ENCODE data around the gene TMEM212. TPM values are rescaled to one million over a fixed set of nuclear protein-coding genes. Genes with fewer than 3 reads are reported as not detected.

Gene TMEM212
- total and polyA plus RNA-seq, 2 of the 13 experiments (the other 11 are each of a cell fraction or from before 2014, with no cell fraction given) = not detected

DNA sequence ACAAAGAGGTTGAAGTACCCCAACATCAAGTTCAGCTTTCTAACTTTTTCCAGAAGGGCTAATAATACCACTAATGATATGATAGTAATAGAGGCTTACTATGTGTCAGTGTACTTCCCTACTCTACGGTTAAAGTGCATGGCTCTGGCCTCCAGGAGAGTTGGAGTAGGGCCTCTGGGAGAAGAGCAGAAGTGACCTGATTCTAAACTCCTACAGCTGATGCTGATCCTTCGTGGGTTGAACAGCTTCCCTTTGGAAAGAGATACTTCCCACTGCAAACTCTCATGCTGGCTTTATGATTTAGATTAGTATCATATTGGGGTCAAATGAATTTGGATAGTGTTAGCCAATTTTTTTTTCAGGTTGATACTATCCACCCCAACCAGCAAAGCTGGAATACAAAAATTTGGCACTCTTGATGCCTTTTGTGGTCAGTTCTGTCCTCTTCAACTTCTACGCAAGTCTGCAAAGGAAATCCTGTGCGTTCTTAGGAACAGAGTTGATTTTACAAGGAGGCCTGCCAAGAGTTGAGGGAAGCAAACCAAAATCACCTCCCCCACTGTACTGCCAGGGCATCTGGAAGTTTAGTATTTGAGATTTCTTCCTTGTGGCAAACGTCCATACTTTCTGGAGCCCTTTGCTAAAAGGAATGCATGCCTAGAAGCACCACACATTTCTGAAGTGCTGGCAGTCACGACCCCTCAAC is 17.8 kb downstream of the TMEM212 start:
- peaks cover 19% of the 10 kb centered on the region for H3K4me1 ChIP-seq (ENCODE audit: insufficient read depth, low read length)
- no peak overlapping the region for H3K9ac ChIP-seq (ENCODE audit: insufficient read depth, low read depth, low read length)
- no peak for FAIRE-seq
- H3K27me3 ChIP-seq (ENCODE audit: control insufficient read depth in 1 of 2, insufficient read depth in 2 of 2, low read length in 2 of 2) = no peaks in the 10 kb centered on the region
- peaks cover 6% of the 10 kb centered on the region; the same call in 1 of the 2 replicates for H3K9me3 ChIP-seq (ENCODE audit: low read length)
- CTCF ChIA-PET (ENCODE audit: low intra/inter-chr PET ratio, low total read pairs) = no interaction called here
- DNase-seq (ENCODE audit: low spot score) = no peak
- H4K20me1 ChIP-seq (ENCODE audit: insufficient read depth, low read length) = no peaks in the 10 kb centered on the region
- TF ChIP-seq NFYB (CRISPR knock-in tag; IDR thresholded peaks at IDR 0.05) (no peak), ZNF891 (CRISPR knock-in tag; IDR thresholded peaks at IDR 0.05) (no peak), HMGXB4 (CRISPR knock-in tag; IDR thresholded peaks at IDR 0.05; ENCODE audit: borderline replicate concordance in 1 of 2, low read depth in 1 of 2) (no peak), GZF1 (CRISPR knock-in tag; IDR thresholded peaks at IDR 0.05) (no peak), ZNF549 (CRISPR knock-in tag; IDR thresholded peaks at IDR 0.05) (no peak), PAX8 (CRISPR knock-in tag; IDR thresholded peaks at IDR 0.05; ENCODE audit: borderline replicate concordance) (no peak), SMAD1 (CRISPR knock-in tag; IDR thresholded peaks at IDR 0.05; ENCODE audit: borderline replicate concordance, low read depth) (no peak), ZNF766 (CRISPR knock-in tag; IDR thresholded peaks at IDR 0.05; ENCODE audit: borderline replicate concordance) (no peak), KMT2B (CRISPR knock-in tag; IDR thresholded peaks at IDR 0.05) (no peak), ZNF253 (CRISPR knock-in tag; IDR thresholded peaks at IDR 0.05; ENCODE audit: borderline replicate concordance) (no peak), TBX3 (IDR thresholded peaks at IDR 0.05; ENCODE audit: borderline replicate concordance) (no peak), ZNF337 (CRISPR knock-in tag; IDR thresholded peaks at IDR 0.05; ENCODE audit: borderline replicate concordance, low read depth) (no peak), FLYWCH1 (CRISPR knock-in tag; IDR thresholded peaks at IDR 0.05) (no peak)
- ATAC-seq = no peak
- POLR2A ChIA-PET = no interaction called here
- no peaks in the 10 kb centered on the region for H3K36me3 ChIP-seq (replicated peaks in 1 of 2; ENCODE audit: control insufficient read depth in 1 of 2, insufficient read depth in 2 of 2, low read length in 2 of 2)
- 90% methylated on average over 6 of the region's 6 CpGs for WGBS (ENCODE audit: low lambda C conversion rate)
- H3K4me3 ChIP-seq (replicated peaks in 1 of 3; ENCODE audit: insufficient read depth in 1 of 3, low read depth in 2 of 3, low read length in 3 of 3) = no peak overlapping the region
- no peak overlapping the region for H3K27ac ChIP-seq (ENCODE audit: extremely low read length, insufficient read depth, low read length)
- H3K79me2 ChIP-seq (ENCODE audit: insufficient read depth, low read length) = no peaks in the 10 kb centered on the region
- intact Hi-C loops (cut with micrococcal nuclease; ENCODE audit: unreplicated experiment) = no loop called here
- BruUV-seq (replicated peaks) = no TSS peak
- H2AFZ ChIP-seq (ENCODE audit: low read length) = no peak overlapping the region
- in situ Hi-C loops (cut with HindIII; ENCODE audit: extremely low pct_ligation_motif_present, low pct_unique_long_range_greater_than_20kb) = no loop called here
- no peak overlapping the region for H3K4me2 ChIP-seq (ENCODE audit: low read depth, low read length)

Measured in HepG2 (cell line).